AG09319 (cell line): ENCODE results near the gene UPP2.

Source experiments
- DNase-seq: peaks from one replicate; pipeline ENCODE4 v3.0.0-alpha.2; 2010; ENCODE audit warnings: low read depth; ENCODE audit errors: extremely low read depth
- TF ChIP-seq, protein P1 (sequence below): IDR thresholded peaks from 2 replicates; pipeline ENCODE4 v1.5.1; 2011; ENCODE audit warnings: low read depth, mild to moderate bottlenecking, inconsistent platforms, low read length, moderate library complexity

The UPP2 gene

DNA sequence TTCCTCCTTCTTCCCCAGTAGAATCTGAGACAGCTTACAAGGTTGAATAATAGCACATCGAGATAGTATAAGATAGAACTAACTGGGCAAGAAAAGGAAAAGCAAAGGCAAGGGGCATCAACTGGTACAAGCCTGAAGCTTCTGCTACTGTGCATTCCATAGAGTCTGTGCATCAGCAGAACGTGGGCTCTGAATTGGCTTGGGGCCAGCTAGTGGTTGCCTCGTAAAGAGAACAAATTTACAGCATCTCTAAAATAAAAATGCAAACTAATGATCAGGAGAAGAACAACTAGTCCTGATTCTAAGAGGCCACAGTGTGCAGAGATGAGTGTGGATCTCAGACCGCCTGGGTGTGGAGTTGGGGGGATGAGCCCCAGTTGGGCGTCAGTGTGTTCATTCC lies 36.6 kb downstream of the UPP2 start:
- TF ChIP-seq, protein P1, sequence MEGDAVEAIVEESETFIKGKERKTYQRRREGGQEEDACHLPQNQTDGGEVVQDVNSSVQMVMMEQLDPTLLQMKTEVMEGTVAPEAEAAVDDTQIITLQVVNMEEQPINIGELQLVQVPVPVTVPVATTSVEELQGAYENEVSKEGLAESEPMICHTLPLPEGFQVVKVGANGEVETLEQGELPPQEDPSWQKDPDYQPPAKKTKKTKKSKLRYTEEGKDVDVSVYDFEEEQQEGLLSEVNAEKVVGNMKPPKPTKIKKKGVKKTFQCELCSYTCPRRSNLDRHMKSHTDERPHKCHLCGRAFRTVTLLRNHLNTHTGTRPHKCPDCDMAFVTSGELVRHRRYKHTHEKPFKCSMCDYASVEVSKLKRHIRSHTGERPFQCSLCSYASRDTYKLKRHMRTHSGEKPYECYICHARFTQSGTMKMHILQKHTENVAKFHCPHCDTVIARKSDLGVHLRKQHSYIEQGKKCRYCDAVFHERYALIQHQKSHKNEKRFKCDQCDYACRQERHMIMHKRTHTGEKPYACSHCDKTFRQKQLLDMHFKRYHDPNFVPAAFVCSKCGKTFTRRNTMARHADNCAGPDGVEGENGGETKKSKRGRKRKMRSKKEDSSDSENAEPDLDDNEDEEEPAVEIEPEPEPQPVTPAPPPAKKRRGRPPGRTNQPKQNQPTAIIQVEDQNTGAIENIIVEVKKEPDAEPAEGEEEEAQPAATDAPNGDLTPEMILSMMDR: no peak
- DNase-seq: no peak

DNA sequence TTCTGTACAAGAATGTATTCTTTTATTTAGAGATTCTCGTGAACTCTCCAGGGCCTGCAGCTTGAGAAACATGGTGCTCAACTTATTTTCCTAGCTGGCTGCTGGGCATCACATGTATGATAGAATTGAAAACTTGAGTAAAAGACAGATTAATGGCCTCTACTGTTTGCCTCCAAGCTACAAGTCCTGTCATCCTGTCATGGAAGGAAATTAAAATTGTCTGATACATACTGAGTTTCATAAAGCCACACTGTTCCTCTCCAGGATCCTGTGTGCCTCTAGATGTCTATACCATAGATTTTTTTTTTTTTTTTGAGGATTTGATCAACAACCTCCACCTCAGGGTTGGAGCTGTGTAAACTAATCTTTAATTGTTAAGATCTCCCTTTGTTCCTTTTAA lies 38.5 kb downstream of the UPP2 start:
- DNase-seq: no peak
- TF ChIP-seq, protein P1: no peak

DNA sequence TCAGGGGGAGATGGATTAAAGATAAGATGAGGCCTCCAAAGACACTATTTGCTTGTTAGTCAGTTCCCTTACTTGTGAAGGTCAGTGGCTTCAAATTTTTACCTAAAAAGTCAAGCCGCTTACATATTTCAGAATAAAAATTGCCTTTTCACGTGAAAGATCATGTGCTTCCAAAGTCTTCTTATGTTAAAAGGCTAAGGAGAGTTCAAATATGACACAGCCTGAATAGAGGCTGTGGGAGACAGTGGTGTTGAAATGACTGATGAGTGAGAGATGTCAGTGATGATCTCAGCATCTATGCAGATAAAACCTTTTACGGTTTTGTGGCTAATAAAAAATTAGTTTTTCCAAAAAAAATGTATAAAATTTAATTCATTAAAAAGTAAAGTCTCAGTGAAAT lies 40.5 kb downstream of the UPP2 start:
- no peak for DNase-seq
- TF ChIP-seq, protein P1: no peak

DNA sequence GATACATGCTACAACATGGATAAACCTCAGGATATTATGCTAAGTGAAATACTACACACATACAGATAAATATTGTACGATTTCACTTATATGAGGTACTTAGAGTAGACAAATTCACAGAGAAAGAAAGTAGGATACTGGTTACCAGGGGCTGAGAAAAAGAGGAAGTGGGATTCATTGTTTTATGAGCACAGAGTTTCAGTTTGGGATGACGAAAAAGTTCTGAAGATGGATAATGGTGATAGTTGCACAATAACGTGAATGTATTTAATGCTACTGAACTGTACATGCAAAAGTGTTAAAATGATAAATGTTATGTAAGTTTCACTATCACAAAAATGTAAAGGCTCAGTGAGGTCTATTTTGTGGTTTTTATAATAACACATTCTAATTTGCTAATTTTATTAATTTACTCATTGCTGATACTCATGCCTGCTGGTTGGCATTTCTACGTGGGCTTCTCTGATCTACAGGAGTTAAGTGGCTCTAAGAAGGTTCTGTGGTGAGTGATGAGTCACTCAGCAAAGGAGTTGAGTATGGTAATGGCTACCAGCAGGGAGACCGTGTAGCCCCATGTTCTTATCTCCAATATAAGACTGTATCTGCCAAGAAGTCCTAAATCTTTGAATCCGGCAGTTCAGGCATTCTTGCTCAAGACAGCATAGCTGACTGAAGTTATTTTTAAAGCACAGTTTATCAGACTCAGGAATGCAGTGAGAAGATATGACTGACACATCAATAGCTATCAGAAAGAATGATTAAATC lies 41.1 kb downstream of the UPP2 start:
- TF ChIP-seq, protein P1: no peak
- no peak for DNase-seq

DNA sequence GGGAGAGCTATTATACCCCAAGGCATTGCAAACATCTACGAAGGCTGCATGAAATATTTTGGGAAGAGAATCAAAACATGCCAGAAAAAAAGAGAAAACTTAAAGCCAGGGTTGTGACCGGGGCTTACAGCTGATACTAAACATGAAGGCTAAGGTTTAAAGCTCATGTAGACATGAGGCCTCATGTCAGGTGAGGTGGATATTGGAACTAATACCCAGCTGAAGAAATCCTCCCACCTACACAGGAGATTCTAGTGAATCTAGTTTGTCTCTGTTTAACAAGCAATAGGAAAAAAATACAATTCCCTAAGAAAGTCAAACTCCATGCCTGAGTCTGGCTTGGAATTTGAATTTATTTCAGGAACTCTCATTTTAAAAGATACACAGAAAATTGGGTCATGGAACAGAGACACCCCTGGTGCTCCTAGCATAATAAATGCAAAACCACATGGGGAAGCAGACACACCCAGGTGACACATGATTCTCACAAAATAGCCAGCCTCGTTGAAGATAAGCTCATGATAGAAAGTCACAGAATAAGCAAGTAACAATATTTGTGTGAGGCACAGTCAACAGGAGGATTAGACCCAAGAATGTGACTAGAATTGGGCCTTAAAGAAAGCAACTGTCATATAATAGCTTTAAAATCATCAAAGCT lies 42.2 kb downstream of the UPP2 start:
- TF ChIP-seq, protein P1: no peak
- DNase-seq: no peak

DNA sequence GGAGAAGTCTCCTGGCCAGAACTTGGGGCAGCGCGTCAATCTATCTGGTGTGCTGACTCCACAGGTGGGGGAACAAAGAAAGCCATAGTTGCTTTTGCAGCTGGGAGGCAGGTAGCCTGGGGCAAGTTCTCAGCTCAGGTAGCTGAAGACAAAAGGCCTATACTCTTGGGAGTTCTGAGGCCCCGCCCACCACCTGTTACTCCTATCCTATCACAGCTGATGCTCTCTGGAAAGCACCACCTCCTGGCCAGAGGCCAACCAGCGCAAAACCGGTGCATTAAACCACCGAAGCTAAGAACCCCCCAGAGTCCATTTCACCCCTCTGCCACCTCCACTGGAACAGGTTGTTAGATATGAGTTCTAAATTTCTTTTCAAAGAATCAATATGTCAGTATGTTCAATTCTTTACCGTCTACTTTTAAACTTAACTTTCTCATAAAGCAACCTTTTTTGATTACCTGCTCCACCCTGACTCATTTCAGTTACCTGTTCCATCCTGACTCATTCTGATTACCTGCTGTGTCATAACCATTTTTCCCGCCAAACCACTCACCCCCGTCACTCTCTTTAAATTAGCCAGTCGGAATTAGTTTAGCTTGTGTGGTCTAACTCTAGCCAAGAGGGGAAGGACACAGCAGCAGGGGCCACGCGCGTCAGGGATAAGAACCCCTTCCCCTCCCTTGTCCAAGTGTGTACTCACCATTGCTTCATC lies 43.4 kb downstream of the UPP2 start:
- TF ChIP-seq, protein P1: no peak
- DNase-seq: no peak
